Upper lobe of right lung (tissue), 1 donor: Measurements from ENCODE around the gene NTM. TPM values are rescaled to one million over a fixed set of nuclear protein-coding genes. Genes with fewer than 3 reads are reported as not detected.

ENCODE experiments used
- ATAC-seq: fragments of 200-7000 bp; cut with Tn5 transposase; one replicate; pipeline ENCODE4 v1.9.1; 2020; ENCODE audit warnings: mild to moderate bottlenecking, moderate library complexity
- DNase-seq: peaks from one replicate; pipeline ENCODE4 v3.0.0-alpha.2; 2020
- H3K27ac ChIP-seq: fragments of 200-600 bp; one replicate; pipeline ENCODE4 v1.8.0; 2022
- H3K27me3 ChIP-seq: fragments of 200-600 bp; one replicate; pipeline ENCODE4 v1.8.0; 2022; ENCODE audit warnings: mild to moderate bottlenecking
- H3K36me3 ChIP-seq: fragments of 200-600 bp; one replicate; pipeline ENCODE4 v1.8.0; 2022
- H3K4me1 ChIP-seq: fragments of 200-600 bp; one replicate; pipeline ENCODE4 v1.8.0; 2022
- H3K4me3 ChIP-seq: fragments of 200-600 bp; one replicate; pipeline ENCODE4 v1.8.0; 2022; ENCODE audit warnings: mild to moderate bottlenecking
- H3K9me3 ChIP-seq: fragments of 200-600 bp; one replicate; pipeline ENCODE4 v1.8.0; 2022
- intact Hi-C: fragments of 100-400 bp; cut with DNase I; formaldehyde crosslinking; loops from one replicate; pipeline ENCODE4 v1.11.0; 2022
- total RNA-seq: library from RNA; stranded (reverse); fragmentation: NEBNext Ultra II Directional; extraction: Animal tissue kit (Norgen Biotek cat#: 25700); gene quantifications from one replicate; pipeline ENCODE4 v1.2.1, GENCODE V29; 2021
- TF ChIP-seq, protein P1 (sequence below): fragments of 200-600 bp; IDR thresholded peaks from one replicate; pipeline ENCODE4 v1.8.0; 2022; ENCODE audit warnings: antibody characterized with exemption
- donor health status: DM: no; HTN: yes; CAD: no; lungs with severe emphysema.

Gene NTM
- total RNA-seq, 1 donor from 2014 or later, result 3.7 TPM

DNA sequence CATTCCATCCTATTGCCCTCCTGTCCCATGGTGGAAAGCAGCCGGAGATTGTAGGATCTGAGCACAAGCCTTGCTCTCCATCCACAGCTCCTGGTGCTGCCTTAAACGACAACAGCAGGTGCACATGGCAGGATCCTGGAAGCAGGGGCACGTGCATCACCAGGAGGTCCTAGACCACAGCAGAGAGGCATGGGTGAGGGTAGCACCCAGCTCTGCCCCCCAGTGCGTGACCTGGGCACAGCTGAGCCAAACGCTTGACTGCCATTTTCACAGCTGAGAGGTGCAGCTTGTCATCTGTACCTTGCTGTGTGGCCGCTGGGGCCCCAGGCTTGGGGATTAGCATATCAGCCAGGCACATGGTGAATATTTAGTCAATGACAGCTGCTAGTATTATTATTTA, 92.7 kb downstream of the NTM start:
- TF ChIP-seq, protein P1, sequence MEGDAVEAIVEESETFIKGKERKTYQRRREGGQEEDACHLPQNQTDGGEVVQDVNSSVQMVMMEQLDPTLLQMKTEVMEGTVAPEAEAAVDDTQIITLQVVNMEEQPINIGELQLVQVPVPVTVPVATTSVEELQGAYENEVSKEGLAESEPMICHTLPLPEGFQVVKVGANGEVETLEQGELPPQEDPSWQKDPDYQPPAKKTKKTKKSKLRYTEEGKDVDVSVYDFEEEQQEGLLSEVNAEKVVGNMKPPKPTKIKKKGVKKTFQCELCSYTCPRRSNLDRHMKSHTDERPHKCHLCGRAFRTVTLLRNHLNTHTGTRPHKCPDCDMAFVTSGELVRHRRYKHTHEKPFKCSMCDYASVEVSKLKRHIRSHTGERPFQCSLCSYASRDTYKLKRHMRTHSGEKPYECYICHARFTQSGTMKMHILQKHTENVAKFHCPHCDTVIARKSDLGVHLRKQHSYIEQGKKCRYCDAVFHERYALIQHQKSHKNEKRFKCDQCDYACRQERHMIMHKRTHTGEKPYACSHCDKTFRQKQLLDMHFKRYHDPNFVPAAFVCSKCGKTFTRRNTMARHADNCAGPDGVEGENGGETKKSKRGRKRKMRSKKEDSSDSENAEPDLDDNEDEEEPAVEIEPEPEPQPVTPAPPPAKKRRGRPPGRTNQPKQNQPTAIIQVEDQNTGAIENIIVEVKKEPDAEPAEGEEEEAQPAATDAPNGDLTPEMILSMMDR, result no peak
- no peak overlapping the region for H3K27ac ChIP-seq
- ATAC-seq (no peak), DNase-seq (no peak)
- intact Hi-C loops, result no loop called here
- H3K9me3 ChIP-seq, result no peaks in the 10 kb centered on the region
- H3K36me3 ChIP-seq, result no peaks in the 10 kb centered on the region
- no peak overlapping the region for H3K4me3 ChIP-seq
- H3K4me1 ChIP-seq, result no peaks in the 10 kb centered on the region
- peaks cover 19% of the 10 kb centered on the region for H3K27me3 ChIP-seq

- intact Hi-C loops, result no loop called here
- DNase-seq (no peak), ATAC-seq (no peak)
- TF ChIP-seq, protein P1, result no peak
- H3K27ac ChIP-seq, result no peak overlapping the region
- H3K36me3 ChIP-seq, result no peaks in the 10 kb centered on the region
- no peak overlapping the region for H3K4me3 ChIP-seq
- H3K27me3 ChIP-seq, result peaks cover 19% of the 10 kb centered on the region
- no peaks in the 10 kb centered on the region for H3K9me3 ChIP-seq
- no peaks in the 10 kb centered on the region for H3K4me1 ChIP-seq
Observed at GRCh38 chr11:131463649-131464425, 93.4 kb downstream of the NTM start.

DNA sequence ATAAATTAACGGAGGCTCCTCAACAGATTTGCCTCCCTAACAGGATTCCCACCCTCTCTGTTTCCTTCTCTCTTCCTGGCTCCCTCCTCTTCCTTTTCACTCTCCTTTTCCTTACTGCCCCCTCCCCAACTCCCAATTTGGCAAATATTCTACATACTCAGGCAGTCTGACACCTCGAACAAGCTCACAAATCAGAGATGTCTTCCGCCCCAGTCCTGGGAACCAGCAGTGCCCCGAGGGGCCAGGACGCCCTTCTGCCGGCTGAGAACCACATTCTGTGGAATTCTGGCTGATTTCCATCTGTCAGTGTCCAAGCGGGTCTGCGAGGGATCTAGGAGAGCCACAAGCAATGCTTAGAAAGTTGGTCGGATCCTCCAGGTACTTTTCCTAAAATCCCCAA, 94.0 kb downstream of the NTM start:
- no peaks in the 10 kb centered on the region for H3K4me1 ChIP-seq
- intact Hi-C loops, result no loop called here
- no peak for DNase-seq
- H3K27me3 ChIP-seq, result peaks cover 19% of the 10 kb centered on the region
- no peak overlapping the region for H3K4me3 ChIP-seq
- no peaks in the 10 kb centered on the region for H3K9me3 ChIP-seq
- TF ChIP-seq, protein P1, result no peak
- no peaks in the 10 kb centered on the region for H3K36me3 ChIP-seq
- H3K27ac ChIP-seq, result no peak overlapping the region
- ATAC-seq, result no peak

DNA sequence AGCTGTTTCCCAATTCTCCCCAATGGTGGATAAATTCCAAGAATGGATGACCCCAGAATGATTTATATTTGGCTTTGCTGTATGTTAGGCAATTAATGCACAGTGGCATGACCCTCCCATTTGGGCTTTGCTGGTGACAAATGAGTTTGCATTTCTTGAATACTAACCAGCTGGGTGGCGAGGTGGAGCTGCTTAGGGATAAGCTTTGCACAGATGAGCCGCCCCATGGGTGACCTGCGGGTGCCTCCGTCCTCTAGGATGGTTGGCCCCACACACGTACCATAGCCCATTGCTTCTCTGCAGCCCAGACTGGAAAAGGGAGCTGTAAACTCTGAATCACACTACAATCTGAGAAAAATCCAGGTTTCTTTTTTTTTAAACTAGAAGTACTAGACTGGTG, 94.6 kb downstream of the NTM start:
- DNase-seq, result no peak
- Histone ChIP-seq H3K27me3 (peaks cover 19% of the 10 kb centered on the region), H3K36me3 (no peaks in the 10 kb centered on the region), H3K4me3 (no peak overlapping the region), H3K9me3 (no peaks in the 10 kb centered on the region), H3K27ac (no peak overlapping the region), H3K4me1 (no peaks in the 10 kb centered on the region)
- intact Hi-C loops, result no loop called here
- no peak for ATAC-seq
- TF ChIP-seq, protein P1, result no peak

DNA sequence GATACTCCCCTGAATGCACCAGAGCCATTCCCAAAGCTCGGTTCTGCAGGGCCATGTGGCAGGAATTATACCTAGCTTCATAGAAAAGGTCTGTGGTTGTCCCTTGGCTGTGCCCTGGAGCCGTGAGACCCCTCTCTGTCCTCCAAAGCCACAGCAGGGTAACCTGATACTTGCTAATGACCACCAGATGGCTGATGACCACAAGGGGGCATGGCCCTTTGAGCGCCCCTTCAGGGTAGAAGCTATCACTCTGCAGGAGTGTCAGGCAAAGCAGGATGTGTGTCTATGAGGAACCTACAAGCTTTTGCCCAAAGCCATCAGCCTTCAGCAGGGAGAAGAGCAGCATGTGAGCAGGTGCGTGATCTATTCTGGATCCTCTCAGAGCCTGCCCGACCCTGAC, 95.3 kb downstream of the NTM start:
- DNase-seq (no peak), ATAC-seq (no peak)
- Histone ChIP-seq H3K27ac (no peak overlapping the region), H3K27me3 (peaks cover 22% of the 10 kb centered on the region), H3K4me3 (no peak overlapping the region), H3K36me3 (no peaks in the 10 kb centered on the region), H3K4me1 (no peaks in the 10 kb centered on the region), H3K9me3 (no peaks in the 10 kb centered on the region)
- TF ChIP-seq, protein P1, result no peak
- intact Hi-C loops, result no loop called here
